Breast epithelium (tissue), 3 donors: ENCODE results near the gene NDUFAB1.

Source experiments
- POLR2A ChIP-seq: fragments of 450-650 bp; IDR thresholded peaks from one replicate; pipeline ENCODE4 v1.6.1; 2016; ENCODE audit warnings: antibody characterized with exemption, mild to moderate bottlenecking, moderate library complexity
- POLR2AphosphoS5 ChIP-seq, 3 donors: sonication (generic); formaldehyde crosslinking; IDR thresholded peaks; one replicate each; pipeline ENCODE4 v1.6.1; 2017; ENCODE audit warnings: antibody characterized with exemption in 3 of 3
- TF ChIP-seq, protein P1 (sequence below), 3 donors: fragments of 450-650 bp; IDR thresholded peaks; one replicate each; pipeline ENCODE4 v1.5.1; 2016 to 2017; ENCODE audit warnings: antibody characterized with exemption in 3 of 3, mild to moderate bottlenecking in 3 of 3, moderate library complexity in 3 of 3

DNA sequence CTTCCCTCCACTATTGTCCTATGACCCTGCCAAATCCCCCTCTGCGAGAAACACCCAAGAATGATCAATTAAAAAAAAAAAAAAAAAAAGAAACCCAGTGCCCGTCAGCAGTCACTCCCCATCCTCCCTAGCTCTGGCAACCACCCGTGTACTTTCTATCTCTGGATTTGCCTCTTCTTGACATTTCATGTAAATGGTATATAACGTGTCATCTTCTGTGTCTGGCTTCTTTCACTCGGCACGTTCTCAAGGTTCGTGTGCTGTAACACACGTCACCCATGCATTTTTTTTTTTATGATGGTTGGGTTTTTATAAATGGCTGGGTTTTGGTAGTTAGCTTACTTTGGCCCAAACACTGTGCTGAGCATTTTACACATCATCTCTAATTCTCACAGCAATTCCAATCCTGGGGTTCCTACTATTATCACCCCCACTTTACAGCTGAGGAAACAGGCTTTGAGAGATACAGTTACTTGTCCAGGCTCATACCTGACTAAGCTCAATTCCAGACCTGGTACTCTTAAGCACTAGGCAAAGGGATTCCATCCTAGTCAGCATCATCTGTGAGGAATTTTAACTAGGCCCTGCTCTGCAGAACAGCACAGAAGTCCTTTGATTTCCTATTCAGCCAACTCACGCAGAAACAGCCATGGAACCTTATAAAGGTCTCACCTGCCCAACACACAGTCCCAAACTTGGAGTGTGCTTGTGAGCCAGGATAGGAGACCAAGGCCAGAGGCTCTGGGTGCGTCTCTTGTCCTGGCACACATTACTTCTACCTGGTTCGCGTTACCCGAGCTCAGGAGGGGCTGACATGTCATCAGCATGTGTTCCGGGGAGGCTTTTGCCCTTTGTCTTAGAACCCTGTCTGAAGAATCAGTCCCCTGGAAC, 11.7 kb downstream of the NDUFAB1 start:
- TF ChIP-seq, protein P1, sequence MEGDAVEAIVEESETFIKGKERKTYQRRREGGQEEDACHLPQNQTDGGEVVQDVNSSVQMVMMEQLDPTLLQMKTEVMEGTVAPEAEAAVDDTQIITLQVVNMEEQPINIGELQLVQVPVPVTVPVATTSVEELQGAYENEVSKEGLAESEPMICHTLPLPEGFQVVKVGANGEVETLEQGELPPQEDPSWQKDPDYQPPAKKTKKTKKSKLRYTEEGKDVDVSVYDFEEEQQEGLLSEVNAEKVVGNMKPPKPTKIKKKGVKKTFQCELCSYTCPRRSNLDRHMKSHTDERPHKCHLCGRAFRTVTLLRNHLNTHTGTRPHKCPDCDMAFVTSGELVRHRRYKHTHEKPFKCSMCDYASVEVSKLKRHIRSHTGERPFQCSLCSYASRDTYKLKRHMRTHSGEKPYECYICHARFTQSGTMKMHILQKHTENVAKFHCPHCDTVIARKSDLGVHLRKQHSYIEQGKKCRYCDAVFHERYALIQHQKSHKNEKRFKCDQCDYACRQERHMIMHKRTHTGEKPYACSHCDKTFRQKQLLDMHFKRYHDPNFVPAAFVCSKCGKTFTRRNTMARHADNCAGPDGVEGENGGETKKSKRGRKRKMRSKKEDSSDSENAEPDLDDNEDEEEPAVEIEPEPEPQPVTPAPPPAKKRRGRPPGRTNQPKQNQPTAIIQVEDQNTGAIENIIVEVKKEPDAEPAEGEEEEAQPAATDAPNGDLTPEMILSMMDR (IDR thresholded peaks at IDR 0.05) = no peak
- TF ChIP-seq POLR2A = no peak
- TF ChIP-seq POLR2AphosphoS5 (IDR thresholded peaks at IDR 0.05) = no peak
